B cell (primary cell): ENCODE measurements around the gene TTC28. TPM values are rescaled to one million over a fixed set of nuclear protein-coding genes. Genes with fewer than 3 reads are reported as not detected.

ENCODE experiments used
- ATAC-seq: fragments of 200-7000 bp; cut with Tn5 transposase; one replicate; pipeline ENCODE4 v1.10.0; 2021; ENCODE audit warnings: low read depth, mild to moderate bottlenecking, moderate number of reproducible peaks, moderate library complexity
- CTCF ChIA-PET: fragments of 350-600 bp; sonication (Branson Sonifier 250); formaldehyde crosslinking; loops from one replicate; lab custom pipeline; 2021; ENCODE audit warnings: antibody characterized with exemption, inconsistent platforms; lab: Charles Lee
- POLR2A ChIA-PET: fragments of 350-600 bp; sonication (Branson Sonifier 250); formaldehyde crosslinking; loops from one replicate; lab custom pipeline; 2021; ENCODE audit warnings: antibody characterized with exemption; lab: Charles Lee
- DNase-seq: peaks from one replicate; pipeline ENCODE4 v3.0.0; 2013
- H2AFZ ChIP-seq: 2 replicates; pipeline ENCODE4 v1.6.1; 2012; ENCODE audit warnings: mild to moderate bottlenecking, low read depth, low read length; ENCODE audit not compliant: insufficient read depth, poor library complexity, severe bottlenecking
- H3K27ac ChIP-seq, 2 donors: 1 replicate in 1 of 2; 2 replicates in 1 of 2; pipeline ENCODE4 v1.5.1; 2012 to 2013; ENCODE audit warnings: low read length in 2 of 2, mild to moderate bottlenecking in 2 of 2, moderate library complexity in 1 of 2
- H3K27me3 ChIP-seq, 4 experiments: fragments of 200-600 bp in 1 of 4; sonication (generic) in 1 of 4; replicated peaks in 1 of 4; 1 replicate in 2 of 4; 2 replicates in 2 of 4; pipeline versions ENCODE4 v1.6.1 to v1.7.0; 2013 to 2016; ENCODE audit warnings: low read length in 3 of 4, mild to moderate bottlenecking in 2 of 4, mixed read lengths in 1 of 4, moderate library complexity in 1 of 4; ENCODE audit not compliant: insufficient read depth in 4 of 4, control insufficient read depth in 3 of 4; ENCODE audit errors: control extremely low read depth in 1 of 4
- H3K36me3 ChIP-seq, 2 experiments: replicated peaks in 1 of 2; 1 replicate in 1 of 2; 2 replicates in 1 of 2; pipeline versions ENCODE4 v1.6.1 to v1.7.1; 2013; ENCODE audit warnings: low read length in 1 of 2; ENCODE audit not compliant: insufficient read depth in 2 of 2, control insufficient read depth in 1 of 2; ENCODE audit errors: control extremely low read depth in 1 of 2, extremely low read depth in 1 of 2
- H3K4me1 ChIP-seq, 2 donors: fragments of 200-600 bp in 1 of 2; sonication (generic) in 1 of 2; 1 replicate in 1 of 2; 2 replicates in 1 of 2; pipeline versions ENCODE4 v1.5.1 to v1.6.1; 2013 to 2017; ENCODE audit warnings: low read length in 2 of 2; ENCODE audit not compliant: control insufficient read depth in 2 of 2, insufficient read depth in 2 of 2
- H3K4me2 ChIP-seq: replicated peaks from 2 replicates; pipeline ENCODE3; 2012; ENCODE audit warnings: mild to moderate bottlenecking, low read depth, low read length; ENCODE audit not compliant: poor library complexity, severe bottlenecking
- H3K4me3 ChIP-seq, 5 experiments: fragments of 200-600 bp in 1 of 5; sonication (generic) in 1 of 5; 1 replicate in 3 of 5; 2 replicates in 2 of 5; pipeline versions ENCODE4 v1.5.1 to v1.7.0; 2011 to 2016; ENCODE audit warnings: low read length in 4 of 5, mild to moderate bottlenecking in 4 of 5, low read depth in 2 of 5, control low read depth in 1 of 5, moderate library complexity in 1 of 5; ENCODE audit not compliant: insufficient read depth in 1 of 5; ENCODE audit errors: control extremely low read depth in 1 of 5, extremely low read depth in 1 of 5
- H3K79me2 ChIP-seq: fragments of 200-600 bp; sonication (generic); one replicate; pipeline ENCODE4 v1.6.0; 2016; ENCODE audit warnings: low read length; ENCODE audit not compliant: control insufficient read depth, insufficient read depth
- H3K9ac ChIP-seq: fragments of 200-600 bp; sonication (generic); 2 replicates; pipeline ENCODE4 v1.6.1; 2017; ENCODE audit warnings: mild to moderate bottlenecking, low read length, moderate library complexity
- H3K9me3 ChIP-seq, 3 donors: one replicate each; pipeline versions ENCODE4 v1.6.1 to v1.7.1; 2013; ENCODE audit warnings: low read length in 2 of 3; ENCODE audit not compliant: control insufficient read depth in 2 of 3, insufficient read depth in 1 of 3; ENCODE audit errors: control extremely low read depth in 1 of 3
- H4K20me1 ChIP-seq: 2 replicates; pipeline ENCODE4 v1.6.0; 2012; ENCODE audit warnings: mild to moderate bottlenecking, low read length; ENCODE audit not compliant: insufficient read depth, control insufficient read depth, poor library complexity, severe bottlenecking
- H3K27ac Mint-ChIP-seq: one replicate; pipeline ENCODE4 v1.8.0; 2021; ENCODE audit warnings: mixed read lengths
- H3K27me3 Mint-ChIP-seq: one replicate; pipeline ENCODE4 v1.8.0; 2021; ENCODE audit warnings: mixed read lengths
- H3K4me1 Mint-ChIP-seq: one replicate; pipeline ENCODE4 v1.8.0; 2021; ENCODE audit warnings: mixed read lengths
- H3K4me3 Mint-ChIP-seq: one replicate; pipeline ENCODE4 v1.8.0; 2021; ENCODE audit warnings: mixed read lengths
- H3K9me3 Mint-ChIP-seq: one replicate; pipeline ENCODE4 v1.8.0; 2022; ENCODE audit warnings: mixed read lengths; ENCODE audit not compliant: insufficient read depth
- EZH2 ChIP-seq: IDR thresholded peaks from 2 replicates; pipeline ENCODE4 v1.6.1; 2012; ENCODE audit warnings: borderline replicate concordance, low read depth, mild to moderate bottlenecking, moderate library complexity, low read length; ENCODE audit not compliant: insufficient read depth, poor library complexity, severe bottlenecking
- WGBS: methylation state at CpG from one replicate; pipeline ENCODE4 v1.1.5; 2013; ENCODE audit warnings: missing lambda C conversion rate; ENCODE audit not compliant: insufficient coverage; 5-methylcytosine and 5-hydroxymethylcytosine counted together
- intact Hi-C: fragments of 100-400 bp; cut with micrococcal nuclease; formaldehyde crosslinking; loops from one replicate; pipeline ENCODE4 v1.10.0; 2022
- polyA plus RNA-seq: library from polyadenylated mRNA; depleted of rRNA; stranded (reverse); fragments of >200 nt; gene quantifications from 2 replicates; pipeline ENCODE4 v1.2.3, GENCODE V29; 2012
- total RNA-seq, 2 donors: library from RNA; stranded (reverse); fragments of 120-200 nt in 1 of 2; gene quantifications; 1 replicate in 1 of 2; 2 replicates in 1 of 2; pipeline versions ENCODE4 v1.2.3 to v1.2.4, GENCODE V29; 2013 to 2022
- TF ChIP-seq, protein P1 (sequence below): fragments of 200-600 bp; IDR thresholded peaks from one replicate; pipeline ENCODE4 v1.8.0; 2022; ENCODE audit warnings: antibody characterized with exemption, mild to moderate bottlenecking

The TTC28 gene
- total and polyA plus RNA-seq, 2 donors (not counting 1 experiment from before 2014, with no cell fraction given) = 4.5 to 7.3 TPM

DNA sequence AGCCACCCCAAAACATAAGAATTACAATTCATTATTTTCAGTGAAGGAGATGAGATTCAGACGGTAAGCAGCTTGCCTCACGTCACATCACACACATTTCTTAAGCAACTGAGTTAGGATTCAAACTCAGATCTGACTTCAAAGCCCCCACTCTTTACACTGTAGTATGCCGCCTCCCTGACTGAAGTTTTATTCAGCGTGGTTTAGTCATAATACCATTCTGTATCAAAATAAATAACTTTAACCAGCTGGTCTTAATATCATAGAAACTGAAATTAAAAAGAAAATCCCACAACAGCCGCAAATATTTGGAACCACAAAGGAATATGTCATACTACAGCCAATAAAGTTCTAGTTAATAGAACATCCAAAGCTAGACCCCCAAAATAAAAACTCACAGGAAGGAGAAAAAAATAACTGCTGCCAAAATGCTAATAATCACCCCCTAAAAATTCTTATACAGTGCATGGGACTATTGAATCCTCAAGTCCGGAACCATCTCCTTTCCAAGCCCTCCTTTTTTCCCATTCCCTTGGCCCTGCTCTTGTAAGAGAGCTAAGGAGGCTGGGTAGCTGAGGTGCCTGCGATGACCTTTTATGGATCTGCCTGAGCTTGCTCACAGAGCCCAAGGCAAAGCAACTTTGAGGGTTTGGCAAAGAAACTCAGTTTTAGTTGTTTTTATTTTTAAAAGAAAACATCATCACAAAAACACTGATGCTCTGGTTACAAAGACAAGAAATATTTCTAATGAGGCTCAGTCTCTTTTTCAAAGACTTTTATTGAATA, 334.5 kb downstream of the TTC28 start:
- DNase-seq (no peak), ATAC-seq (no peak)
- Mint-ChIP-seq H3K27ac (no peak overlapping the region), H3K27me3 (peaks cover 9% of the 10 kb centered on the region), H3K4me3 (no peak overlapping the region), H3K9me3 (no peaks in the 10 kb centered on the region), H3K4me1 (no peaks in the 10 kb centered on the region)
- Histone ChIP-seq H3K4me2 (no peak overlapping the region), H3K27me3 (no peaks in the 10 kb centered on the region), H3K9me3 (no peaks in the 10 kb centered on the region), H4K20me1 (no peaks in the 10 kb centered on the region), H3K4me3 (no peak overlapping the region), H3K79me2 (no peaks in the 10 kb centered on the region), H3K36me3 (no peaks in the 10 kb centered on the region), H3K27ac (no peak overlapping the region), H3K4me1 (no peaks in the 10 kb centered on the region), H3K9ac (no peak overlapping the region), H2AFZ (no peak overlapping the region)
- WGBS = 100% methylated on average over 3 of the region's 7 CpGs
- intact Hi-C loops = no loop called here
- no peak for TF ChIP-seq EZH2
- TF ChIP-seq, protein P1, sequence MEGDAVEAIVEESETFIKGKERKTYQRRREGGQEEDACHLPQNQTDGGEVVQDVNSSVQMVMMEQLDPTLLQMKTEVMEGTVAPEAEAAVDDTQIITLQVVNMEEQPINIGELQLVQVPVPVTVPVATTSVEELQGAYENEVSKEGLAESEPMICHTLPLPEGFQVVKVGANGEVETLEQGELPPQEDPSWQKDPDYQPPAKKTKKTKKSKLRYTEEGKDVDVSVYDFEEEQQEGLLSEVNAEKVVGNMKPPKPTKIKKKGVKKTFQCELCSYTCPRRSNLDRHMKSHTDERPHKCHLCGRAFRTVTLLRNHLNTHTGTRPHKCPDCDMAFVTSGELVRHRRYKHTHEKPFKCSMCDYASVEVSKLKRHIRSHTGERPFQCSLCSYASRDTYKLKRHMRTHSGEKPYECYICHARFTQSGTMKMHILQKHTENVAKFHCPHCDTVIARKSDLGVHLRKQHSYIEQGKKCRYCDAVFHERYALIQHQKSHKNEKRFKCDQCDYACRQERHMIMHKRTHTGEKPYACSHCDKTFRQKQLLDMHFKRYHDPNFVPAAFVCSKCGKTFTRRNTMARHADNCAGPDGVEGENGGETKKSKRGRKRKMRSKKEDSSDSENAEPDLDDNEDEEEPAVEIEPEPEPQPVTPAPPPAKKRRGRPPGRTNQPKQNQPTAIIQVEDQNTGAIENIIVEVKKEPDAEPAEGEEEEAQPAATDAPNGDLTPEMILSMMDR = no peak
- POLR2A ChIA-PET = no interaction called here
- CTCF ChIA-PET = no interaction called here

DNA sequence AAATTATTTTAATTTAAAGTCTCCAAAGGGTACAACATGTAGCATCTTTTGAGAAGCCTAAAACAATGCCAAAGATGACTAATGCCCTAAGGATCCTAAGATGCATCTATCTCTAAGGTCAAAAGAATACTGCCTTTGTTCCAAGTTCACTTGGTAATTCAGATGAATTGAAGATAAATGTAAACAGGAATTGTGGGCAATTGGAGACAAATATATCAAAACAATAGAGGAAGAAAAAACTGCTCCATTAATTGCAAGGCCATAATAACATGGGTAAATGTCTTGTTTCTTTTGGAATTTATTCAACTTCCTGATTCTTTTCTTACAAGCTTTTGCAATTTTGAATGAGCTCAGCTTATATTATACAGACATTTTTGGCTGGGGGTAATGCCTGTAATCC, 338.6 kb downstream of the TTC28 start:
- no peaks in the 10 kb centered on the region for H3K4me1 ChIP-seq
- CTCF ChIA-PET = no interaction called here
- no peak overlapping the region for H3K9ac ChIP-seq
- H2AFZ ChIP-seq = no peak overlapping the region
- H3K4me3 ChIP-seq = no peak overlapping the region
- Mint-ChIP-seq H3K27me3 (peaks cover 18% of the 10 kb centered on the region), H3K4me3 (no peak overlapping the region), H3K27ac (no peak overlapping the region), H3K4me1 (no peaks in the 10 kb centered on the region), H3K9me3 (no peaks in the 10 kb centered on the region)
- no peaks in the 10 kb centered on the region for H3K9me3 ChIP-seq
- ATAC-seq (no peak), DNase-seq (no peak)
- intact Hi-C loops = no loop called here
- POLR2A ChIA-PET = no interaction called here
- H3K27ac ChIP-seq = no peak overlapping the region
- H3K36me3 ChIP-seq = no peaks in the 10 kb centered on the region
- H3K4me2 ChIP-seq = no peak overlapping the region
- no peak for TF ChIP-seq EZH2
- TF ChIP-seq, protein P1 = no peak
- H3K27me3 ChIP-seq = no peaks in the 10 kb centered on the region
- H4K20me1 ChIP-seq = no peaks in the 10 kb centered on the region
- H3K79me2 ChIP-seq = no peaks in the 10 kb centered on the region
